Activated CD4-positive, CD25-positive, alpha-beta regulatory T cell (primary cell): ENCODE results near the gene DLG2.
"Not testable (repeated sequence)": the region's sequence is repeated elsewhere in the genome, so short reads cannot be mapped to it uniquely, and the experiment has no call there.

ENCODE experiments used
- DNase-seq, 4 experiments: peaks; one replicate each; lab custom pipeline; 2025; lab: John Stamatoyannopoulos, UW

The DLG2 gene

DNA sequence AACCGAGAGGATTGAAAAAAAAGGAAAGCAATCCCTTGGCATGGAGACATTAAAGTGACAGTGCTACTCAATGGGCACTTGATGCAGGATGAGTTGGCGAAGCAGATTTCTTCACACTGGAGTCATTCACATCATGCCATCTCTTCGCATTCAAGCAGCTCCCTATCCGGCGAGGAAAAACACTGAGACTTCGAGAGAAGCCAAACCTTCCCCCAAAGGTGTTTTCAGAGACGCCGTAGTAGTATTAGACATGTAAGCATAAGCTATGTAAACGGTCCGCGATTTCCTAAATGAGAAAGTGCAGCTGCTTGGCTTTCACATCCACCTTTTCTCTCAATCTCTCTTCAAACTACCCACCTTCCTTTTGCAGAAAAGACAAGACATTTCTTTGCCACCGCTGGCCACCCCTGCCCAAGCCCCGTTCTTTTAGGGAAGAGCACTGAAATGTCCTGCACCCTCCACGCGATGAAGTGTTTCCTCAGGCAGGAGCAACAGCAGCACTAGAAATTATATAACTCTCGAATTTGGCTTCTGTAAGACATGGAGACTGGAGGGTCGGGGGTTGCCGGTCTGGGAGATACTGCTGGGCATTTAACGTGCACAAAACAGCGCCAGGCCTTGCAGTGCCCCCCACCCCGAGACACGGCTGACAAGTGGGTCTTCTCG is at the start of gene DLG2:
DLG2 (minus strand) TSS at position 13 of the 666 bp plus-strand sequence.
- DNase-seq, result no peak

GRCh38 chr11:85673393-85673792 is 46.2 kb upstream of the DLG2 start:
- DNase-seq, result no peak

DNA sequence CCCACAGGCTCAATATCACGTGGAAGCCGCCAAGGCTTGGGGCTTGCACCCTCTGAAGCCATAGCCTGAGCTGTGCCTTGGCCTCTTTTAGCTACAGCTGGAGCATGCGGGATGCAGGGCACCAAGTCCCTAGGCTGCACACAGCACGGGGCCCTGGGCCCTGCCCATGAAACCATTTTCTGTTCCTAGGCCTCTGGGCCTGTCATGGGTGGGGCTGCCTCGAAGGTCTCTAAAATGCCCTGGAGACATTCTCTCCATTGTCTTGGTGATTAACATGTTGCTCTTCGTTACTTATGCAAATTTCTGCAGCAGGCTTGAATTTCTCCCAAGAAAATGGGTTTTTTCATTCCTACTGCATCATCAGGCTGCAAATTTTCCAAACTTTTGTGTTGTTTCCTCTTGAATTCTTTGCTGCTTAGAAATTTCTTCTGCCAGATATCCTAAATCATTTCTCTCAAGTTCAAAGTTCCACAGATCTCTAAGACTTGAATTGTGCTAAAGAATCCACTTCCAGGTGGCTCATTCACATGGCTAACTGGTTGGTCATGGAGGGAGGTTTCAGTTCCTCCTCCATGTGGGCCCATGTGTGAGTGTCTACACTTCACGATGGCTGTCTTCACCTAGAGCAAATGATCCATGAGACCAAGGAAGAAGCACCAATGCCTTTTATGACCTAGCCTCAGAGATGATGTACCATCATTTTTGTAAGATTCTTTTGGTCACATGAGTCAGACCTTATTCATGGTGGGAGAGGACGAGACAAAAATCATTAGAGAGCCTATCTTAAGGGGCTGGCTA is 45.2 kb upstream of the DLG2 start:
- no peak for DNase-seq

- DNase-seq, result not testable (repeated sequence)
Observed at GRCh38 chr11:85670949-85671663, 44.0 kb upstream of the DLG2 start.

DNA sequence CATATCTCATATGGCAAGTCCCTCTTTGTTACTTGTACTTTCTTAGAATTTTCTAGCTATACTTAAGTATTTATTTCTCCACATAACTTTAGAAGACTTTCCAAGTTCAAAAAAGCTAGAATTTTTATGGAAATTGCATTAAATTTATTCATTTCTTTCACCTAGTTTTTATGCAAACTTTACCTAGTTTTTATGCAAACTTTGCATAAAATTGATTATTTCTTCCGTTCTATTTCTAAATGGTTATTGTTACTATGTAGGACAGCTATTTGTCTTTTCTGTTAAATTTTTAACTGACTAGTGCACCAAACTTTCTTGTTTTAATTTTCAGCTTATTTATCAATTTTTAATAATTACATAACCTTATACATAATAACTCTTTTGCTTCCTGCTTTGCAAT is 41.0 kb upstream of the DLG2 start:
- no peak for DNase-seq

DNA sequence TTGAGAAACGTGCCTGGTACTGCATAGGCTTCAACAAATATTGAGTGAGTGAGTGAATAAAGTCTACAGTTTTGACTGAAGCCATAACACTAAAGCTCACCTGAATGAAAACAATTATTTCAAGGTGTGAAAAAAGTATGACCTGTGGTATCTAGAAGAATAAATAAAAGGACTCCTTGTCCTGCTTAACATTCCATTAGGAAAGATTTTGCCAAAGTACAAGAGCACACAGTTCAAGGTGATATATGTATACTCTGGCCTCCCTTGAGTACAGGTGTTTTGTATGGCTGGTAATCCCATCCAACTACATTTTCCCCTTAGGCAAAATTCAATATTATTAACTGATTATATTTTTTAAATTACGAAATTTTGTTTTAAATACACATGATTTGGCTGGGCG is 39.5 kb upstream of the DLG2 start:
- no peak for DNase-seq

DNA sequence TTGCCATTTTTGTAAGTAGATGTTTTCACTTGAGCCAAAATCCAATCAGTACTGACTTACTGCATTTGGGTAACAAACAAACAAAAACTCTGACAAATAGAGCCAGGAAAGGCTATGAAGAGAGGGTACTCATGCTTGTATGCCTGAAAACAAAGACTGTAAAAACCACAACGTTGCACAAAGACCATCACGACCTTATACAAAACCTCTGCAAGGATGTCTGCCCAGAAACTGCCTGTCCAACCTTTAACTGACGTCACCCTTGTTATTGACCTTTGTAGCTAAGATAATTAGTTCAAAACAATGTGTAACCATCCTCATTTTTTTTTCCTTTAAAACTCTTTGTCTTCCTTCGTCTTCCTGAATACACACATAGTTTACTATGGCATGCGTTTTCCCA is 38.6 kb upstream of the DLG2 start:
- DNase-seq, result no peak

DNA sequence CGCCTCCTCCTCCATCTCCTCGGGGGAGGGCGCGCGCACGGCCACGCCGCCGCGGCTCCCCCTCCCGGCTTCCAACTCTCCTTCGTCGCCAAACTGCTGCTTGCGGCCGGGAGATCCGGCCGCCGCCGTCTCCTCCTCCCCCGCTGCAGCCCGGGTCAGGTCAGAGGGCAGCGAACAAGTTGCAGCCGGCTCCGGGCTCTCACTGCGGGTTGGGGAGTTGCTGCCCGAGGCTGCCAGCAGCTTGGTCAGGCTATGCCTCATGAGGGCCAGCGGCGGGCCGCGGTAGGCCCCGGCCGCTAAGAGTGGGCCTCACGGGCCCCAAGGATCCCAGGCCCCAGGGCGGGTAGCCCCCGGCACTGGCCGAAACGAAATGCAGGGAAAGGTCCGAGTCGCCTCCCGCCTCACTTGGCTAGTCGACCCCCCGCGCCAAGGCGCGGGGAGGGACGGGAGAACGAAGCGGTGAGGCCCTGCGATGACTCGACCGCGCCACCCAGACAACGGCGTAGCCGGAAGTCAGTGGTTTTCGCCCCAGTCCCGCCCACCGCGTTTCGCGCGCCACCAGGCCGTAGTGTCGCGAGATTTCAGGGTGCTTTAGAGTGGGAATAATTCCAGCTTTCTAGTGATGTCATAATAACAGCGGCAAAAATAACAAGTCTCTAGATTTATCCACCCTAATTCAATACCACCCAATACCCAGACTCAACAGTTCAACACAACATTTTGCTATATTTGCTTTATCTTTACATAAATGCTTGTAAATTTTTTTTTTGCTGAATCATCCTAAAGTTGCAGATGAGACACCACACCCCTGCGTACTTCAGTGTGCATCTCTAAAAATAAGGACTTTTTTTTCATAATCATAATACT is 37.7 kb upstream of the DLG2 start, which contains the start of gene CREBZF:
CREBZF (minus strand) TSS at position 515 of the 867 bp plus-strand sequence; CDS start at position 261, 254 bp downstream.
- peak; percentile 80 to 90 (median 82) for DNase-seq

- peak; percentile 69 to 84 (median 77) for DNase-seq
Observed at GRCh38 chr11:85663753-85664614, 36.8 kb upstream of the DLG2 start.

GRCh38 chr11:85663080-85663752 is 36.1 kb upstream of the DLG2 start:
- no peak for DNase-seq

DNA sequence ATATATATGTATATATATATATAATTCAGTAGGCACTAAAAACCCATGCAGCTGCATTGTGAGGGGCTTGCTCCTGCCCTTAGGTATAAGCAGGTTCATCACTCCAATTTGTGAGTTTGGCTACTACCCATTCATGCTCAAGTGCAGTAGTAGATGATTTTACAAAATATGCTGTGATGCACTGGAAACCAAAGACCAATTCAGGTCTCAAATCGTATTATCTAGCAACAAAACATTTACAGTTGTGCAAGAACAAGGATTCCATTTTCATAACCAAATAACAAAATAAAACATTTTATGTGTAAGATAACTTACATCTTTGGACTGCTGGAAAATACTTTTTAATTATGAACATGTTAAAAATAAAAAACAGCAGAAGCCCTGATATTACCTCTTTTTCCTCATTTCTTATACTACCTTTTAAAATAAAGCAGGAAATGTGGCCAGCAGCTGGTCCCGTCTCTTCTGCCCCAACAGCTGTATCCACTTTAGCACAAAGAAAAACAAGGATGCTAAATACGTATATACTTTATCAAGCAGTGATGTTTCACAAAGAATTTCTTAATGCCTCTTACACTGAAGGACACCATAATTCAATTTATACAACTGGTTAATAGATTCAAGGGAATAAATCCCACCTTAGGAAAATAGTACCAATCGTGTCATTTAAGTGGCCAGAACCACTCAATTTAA is 35.0 kb upstream of the DLG2 start:
- DNase-seq, result no peak

GRCh38 chr11:85658180-85658579 is 31.0 kb upstream of the DLG2 start:
- DNase-seq, result no peak

- no peak for DNase-seq
Observed at GRCh38 chr11:85656777-85657176, 29.6 kb upstream of the DLG2 start.

DNA sequence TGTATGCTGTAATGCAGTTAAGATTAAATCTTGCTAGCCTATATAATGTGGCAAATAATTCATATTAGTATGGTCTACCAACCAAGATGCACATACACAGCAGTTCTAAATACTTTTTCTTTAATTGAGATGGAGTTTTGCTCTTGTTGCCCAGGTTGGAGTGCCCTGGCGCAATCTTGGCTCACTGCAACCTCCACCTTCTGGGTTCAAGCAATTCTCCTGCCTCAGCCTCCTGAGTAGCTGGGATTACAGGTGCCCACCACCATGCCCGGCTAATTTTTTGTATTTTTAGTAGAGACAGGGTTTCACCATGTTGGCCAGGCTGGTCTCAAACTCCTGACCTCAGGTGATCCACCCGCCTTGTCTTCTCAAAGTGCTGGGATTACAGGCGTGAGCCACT is 27.2 kb upstream of the DLG2 start:
- DNase-seq, result not testable (repeated sequence)

DNA sequence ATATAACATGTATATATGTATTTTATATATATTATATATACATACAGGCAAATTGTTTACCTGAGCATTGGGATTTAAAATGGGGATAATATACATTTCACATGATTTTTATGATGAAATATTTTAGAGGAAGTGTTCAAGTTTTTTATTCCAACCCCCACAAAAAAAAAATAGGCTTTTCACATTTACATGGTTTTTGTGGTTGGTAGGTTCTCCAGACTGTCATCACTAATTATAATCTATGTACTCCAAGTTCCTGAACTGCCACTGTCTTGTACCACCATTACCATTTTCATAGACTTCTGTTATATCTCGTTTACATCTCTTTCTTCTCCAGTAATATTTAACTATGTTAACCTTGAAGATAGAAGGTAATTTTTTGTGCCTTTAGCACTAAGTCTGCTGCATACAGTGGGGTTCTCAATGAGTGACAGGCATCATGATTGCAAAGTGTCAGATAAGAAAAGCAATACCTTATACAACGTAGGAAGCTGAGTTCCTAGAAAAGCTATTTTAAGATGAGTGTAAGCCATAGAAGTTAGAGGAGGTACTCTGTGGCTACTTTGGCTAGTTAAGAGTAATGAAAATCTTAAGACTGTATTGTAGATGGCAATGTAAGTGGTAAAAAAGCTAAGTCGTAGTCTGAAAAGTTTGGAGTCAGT is 25.8 kb upstream of the DLG2 start:
- DNase-seq, result no peak

- no peak for DNase-seq
Observed at GRCh38 chr11:85651118-85651517, 24.0 kb upstream of the DLG2 start.

DNA sequence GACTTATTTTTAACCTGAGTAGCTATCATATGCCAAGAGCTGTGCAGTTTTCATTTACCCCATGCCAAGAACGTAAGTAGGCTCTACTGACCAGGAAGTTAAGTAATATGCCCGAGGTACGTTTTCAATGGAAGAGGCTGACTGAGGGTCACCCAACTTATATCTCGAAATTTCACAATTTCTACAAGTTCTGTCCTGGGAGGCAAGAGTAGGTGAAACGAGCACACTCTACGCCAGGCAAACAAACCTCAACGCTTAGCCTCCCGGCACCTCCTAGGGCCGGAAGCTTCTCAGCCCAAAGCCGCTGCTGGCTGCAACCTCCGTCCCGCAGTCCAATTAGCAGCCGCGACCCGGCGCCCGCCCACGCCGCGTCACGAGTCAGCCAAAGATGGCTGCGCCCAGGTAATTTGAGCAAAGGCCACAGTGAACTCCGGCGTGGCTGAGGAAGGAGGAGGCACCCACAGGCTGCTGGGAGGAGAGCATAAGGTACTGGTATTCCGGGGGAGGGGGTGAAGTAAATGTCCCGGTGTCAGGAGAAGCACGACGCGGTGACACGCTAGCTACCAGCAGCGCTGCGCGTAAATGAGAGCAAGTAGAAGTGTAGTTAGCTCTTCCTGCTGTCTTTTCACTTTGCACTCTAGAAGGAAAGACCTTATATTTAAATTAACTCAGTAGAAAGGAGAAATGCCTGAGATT is 20.6 kb upstream of the DLG2 start, which contains the start of gene TMEM126A:
TMEM126A (plus strand) TSS at position 364 of the 696 bp plus-strand sequence. CDS start 2,289 bp downstream, outside the sequence.
- peak; percentile 81 to 85 (median 83) for DNase-seq

DNA sequence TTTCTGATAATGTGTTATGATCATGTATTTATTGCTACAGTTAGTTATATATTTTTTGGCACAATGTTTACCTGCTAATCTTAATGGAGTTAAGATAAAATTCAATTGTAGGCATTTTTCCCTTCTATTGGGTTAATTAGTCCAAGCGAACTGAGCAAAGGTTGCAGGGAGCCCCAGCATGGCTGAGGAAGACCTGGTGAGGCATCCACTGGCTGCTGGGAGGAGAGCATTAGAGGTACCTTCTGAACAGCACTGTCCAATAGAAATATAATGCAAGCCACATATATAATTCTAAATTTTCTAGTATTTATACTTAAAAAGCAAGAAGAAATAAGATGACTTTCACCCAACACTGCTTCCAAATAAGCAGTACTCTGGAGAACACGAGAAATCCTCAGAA is 19.9 kb upstream of the DLG2 start:
- no peak for DNase-seq
